Heart right ventricle (tissue), 16 donors: ENCODE data around the gene TRIM8. TPM values are rescaled to one million over a fixed set of nuclear protein-coding genes. Genes with fewer than 3 reads are reported as not detected.

ENCODE experiments used
- ATAC-seq, 8 donors: fragments of 200-7000 bp; cut with Tn5 transposase; one replicate each; pipeline ENCODE4 v1.9.1; 2020; ENCODE audit warnings: mild to moderate bottlenecking in 8 of 8, moderate library complexity in 8 of 8, moderate number of reproducible peaks in 1 of 8
- DNase-seq, 2 donors: peaks; one replicate each; pipeline ENCODE4 v3.0.0-alpha.2; 2020
- H3K27ac ChIP-seq, 10 donors: fragments of 200-600 bp; sonication (generic) in 2 of 10; one replicate each; pipeline versions ENCODE4 v1.5.0 to v1.8.0; 2020 to 2022; ENCODE audit warnings: mild to moderate bottlenecking in 3 of 10
- H3K27me3 ChIP-seq, 7 donors: fragments of 200-600 bp; one replicate each; pipeline ENCODE4 v1.8.0; 2021 to 2022; ENCODE audit warnings: mild to moderate bottlenecking in 2 of 7
- H3K36me3 ChIP-seq, 9 donors: fragments of 200-600 bp; sonication (generic) in 1 of 9; one replicate each; pipeline versions ENCODE4 v1.5.0 to v1.8.0; 2020 to 2022; ENCODE audit warnings: mild to moderate bottlenecking in 2 of 9
- H3K4me1 ChIP-seq, 9 donors: fragments of 200-600 bp; sonication (generic) in 1 of 9; one replicate each; pipeline versions ENCODE4 v1.5.0 to v1.8.0; 2020 to 2022; ENCODE audit warnings: mild to moderate bottlenecking in 4 of 9
- H3K4me3 ChIP-seq, 10 donors: fragments of 200-600 bp; sonication (generic) in 2 of 10; one replicate each; pipeline versions ENCODE4 v1.5.0 to v1.8.0; 2020 to 2022; ENCODE audit warnings: mild to moderate bottlenecking in 7 of 10, moderate library complexity in 2 of 10
- H3K9me3 ChIP-seq, 11 donors: fragments of 200-600 bp in 10 of 11; sonication (generic) in 2 of 11; one replicate each; pipeline versions ENCODE4 v1.5.0 to v1.8.0; 2013 to 2022; ENCODE audit warnings: mild to moderate bottlenecking in 2 of 11, control low read depth in 1 of 11, moderate library complexity in 1 of 11
- WGBS, 2 donors: extraction: QIAGEN DNeasy Blood & Tissue Kit; methylation state at CpG; one replicate each; pipeline ENCODE4 v1.1.7; 2013; ENCODE audit warnings: inconsistent platforms in 1 of 2; 5-methylcytosine and 5-hydroxymethylcytosine counted together
- intact Hi-C, 10 donors: fragments of 100-400 bp; cut with DNase I; formaldehyde crosslinking; loops; one replicate each; pipeline versions ENCODE4 v1.11.1 to v1.14.2; 2022
- polyA plus RNA-seq, 2 donors: library from polyadenylated mRNA; stranded (reverse); fragments of 200-250 nt; gene quantifications; one replicate each; pipeline ENCODE4 v1.2.3, GENCODE V29; 2013
- total RNA-seq, 10 donors: library from RNA; stranded (reverse); fragmentation: NEBNext Ultra II Directional in 3 of 10; extraction: Animal tissue kit (Norgen Biotek cat#: 25700) in 3 of 10; gene quantifications; one replicate each; pipeline versions ENCODE4 v1.2.1 to v1.2.4, GENCODE V29; 2021 to 2023
- TF ChIP-seq, protein P1 (sequence below), 9 donors: fragments of 200-600 bp; sonication (generic) in 2 of 9; IDR thresholded peaks; one replicate each; pipeline versions ENCODE4 v1.5.0 to v1.8.0; 2021 to 2022; ENCODE audit warnings: antibody characterized with exemption in 9 of 9, mild to moderate bottlenecking in 5 of 9, moderate library complexity in 1 of 9
- donor health status: Arrhythmogenic right ventricular cardiomyopathy.
- donor health status: ischemic (EF 13 %, LVEDD 7.1; RV severe dilation, severe dysfunction).
- donor health status: healthy with polysubstance abuse.
- donor health status: DM: no; HTN: yes; CAD: no.
- donor health status: DM: no; HTN: no; CAD: no.
- donor health status: ischemic (EF 25% LVEDD 6.9; RV normal size, moderate dysfunction).
- donor health status: ischemic (EF 25% LVEDD 5.7; RV mildly dilated, moderate dysfunction).
- donor health status: healthy.
- donor health status: DM: yes; HTN: yes; CAD: no.
- donor health status: Ischemic cardiomyopathy.
- donor health status: ischemic (EF 35%, LVEDD 5.7; RV mildly dilated, moderate dysfunction).
- donor health status: nonischemic (EF 11% LVEDD 7.7; RV severe dilation, severe dysfunction).
- donor health status: DM: yes; HTN: yes; CAD: no.
- donor health status: PGD.
- donor health status: ischemic (EF 29% LVEDD 5.4; RV normal size, mild dysfunction).
- donor health status: nonischemic (EF 23%, LVEDD 6.1; RV moderate dilation, normal function).

Gene TRIM8
- total and polyA plus RNA-seq, 12 donors = 27.9 to 147 (median 88.8) TPM

- no peaks in the 10 kb centered on the region for H3K27me3 ChIP-seq
- ATAC-seq = peak in 2 of 8 donors; percentile 0 to 2
- no peaks in the 10 kb centered on the region for H3K9me3 ChIP-seq
- intact Hi-C loops = loop anchor here in 2 of 10 donors (5.0 to 10.0 kb wide), 3 partner anchors 46 to 141 kb away; partner anchors contain the start of genes ACTR1A (in 1 of the 2), ARL3 (in 1 of the 2), SFXN2 (in 1 of the 2) and SUFU (in 1 of the 2)
- peak overlapping the region; percentile 69 to 97 (median 90) for H3K4me3 ChIP-seq
- 0 to 1% methylated on average over 43 to 45 of the region's 45 CpGs for WGBS, 2 donors
- H3K27ac ChIP-seq = peak overlapping the region; percentile 95 to 100 (median 99)
- peaks cover 0 to 4% (median 0%) of the 10 kb centered on the region in 9 donors for H3K36me3 ChIP-seq
- DNase-seq = peak; percentile 63 to 72
- H3K4me1 ChIP-seq = peaks cover 11 to 30% (median 20%) of the 10 kb centered on the region in 9 donors
- TF ChIP-seq, protein P1, sequence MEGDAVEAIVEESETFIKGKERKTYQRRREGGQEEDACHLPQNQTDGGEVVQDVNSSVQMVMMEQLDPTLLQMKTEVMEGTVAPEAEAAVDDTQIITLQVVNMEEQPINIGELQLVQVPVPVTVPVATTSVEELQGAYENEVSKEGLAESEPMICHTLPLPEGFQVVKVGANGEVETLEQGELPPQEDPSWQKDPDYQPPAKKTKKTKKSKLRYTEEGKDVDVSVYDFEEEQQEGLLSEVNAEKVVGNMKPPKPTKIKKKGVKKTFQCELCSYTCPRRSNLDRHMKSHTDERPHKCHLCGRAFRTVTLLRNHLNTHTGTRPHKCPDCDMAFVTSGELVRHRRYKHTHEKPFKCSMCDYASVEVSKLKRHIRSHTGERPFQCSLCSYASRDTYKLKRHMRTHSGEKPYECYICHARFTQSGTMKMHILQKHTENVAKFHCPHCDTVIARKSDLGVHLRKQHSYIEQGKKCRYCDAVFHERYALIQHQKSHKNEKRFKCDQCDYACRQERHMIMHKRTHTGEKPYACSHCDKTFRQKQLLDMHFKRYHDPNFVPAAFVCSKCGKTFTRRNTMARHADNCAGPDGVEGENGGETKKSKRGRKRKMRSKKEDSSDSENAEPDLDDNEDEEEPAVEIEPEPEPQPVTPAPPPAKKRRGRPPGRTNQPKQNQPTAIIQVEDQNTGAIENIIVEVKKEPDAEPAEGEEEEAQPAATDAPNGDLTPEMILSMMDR (IDR thresholded peaks at IDR 0.05) = no peak
These were observed 1.4 kb upstream of the TRIM8 start for GRCh38 chr10:102642736-102643335.

DNA sequence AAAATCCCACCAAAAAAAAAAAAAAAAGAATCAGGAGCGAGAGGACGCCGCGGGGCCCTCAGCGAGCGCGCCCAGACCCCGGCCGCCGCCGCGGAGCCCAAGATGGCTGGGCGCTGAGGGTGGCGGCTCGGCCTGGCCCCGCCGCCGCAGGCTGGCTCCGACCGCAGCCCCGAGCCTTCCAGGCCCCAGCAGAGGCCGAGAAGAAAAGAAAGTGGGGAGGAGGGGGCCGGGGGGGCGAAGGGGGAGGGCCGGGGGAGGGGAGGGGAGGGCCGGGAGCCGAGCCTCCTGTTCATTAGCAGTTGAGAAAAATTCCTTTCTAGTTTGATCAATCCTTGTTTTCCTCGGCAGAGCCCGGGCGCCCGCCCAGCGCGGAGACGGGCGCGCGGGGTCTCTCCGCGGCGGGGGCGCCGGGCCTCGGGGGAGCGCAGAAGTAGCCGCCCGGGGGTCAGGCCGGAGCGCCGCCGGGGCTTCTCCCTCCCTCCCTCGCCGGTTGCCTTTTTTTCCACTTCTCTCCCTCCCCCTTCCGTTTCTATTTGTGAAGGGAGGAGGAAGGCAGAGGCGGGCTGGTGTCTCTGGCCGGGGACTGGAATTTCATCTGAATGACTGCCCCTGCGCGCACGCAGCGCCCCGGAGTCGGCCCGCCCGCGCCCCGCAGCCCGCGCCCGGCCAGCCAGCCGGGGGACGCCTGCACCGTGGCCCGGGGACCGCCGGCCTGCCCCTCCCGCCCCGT lies 778 bp upstream of the TRIM8 start:
- Histone ChIP-seq H3K27me3 (no peaks in the 10 kb centered on the region), H3K36me3 (peaks cover 0 to 11% (median 0%) of the 10 kb centered on the region in 9 donors), H3K4me3 (peak overlapping the region; percentile 69 to 97 (median 90)), H3K27ac (peak overlapping the region; percentile 95 to 100 (median 99)), H3K4me1 (peaks cover 18 to 37% (median 27%) of the 10 kb centered on the region in 9 donors), H3K9me3 (no peaks in the 10 kb centered on the region)
- TF ChIP-seq, protein P1 (IDR thresholded peaks at IDR 0.05) = no peak
- WGBS, 2 donors = 1% methylated on average over 55 to 76 of the region's 76 CpGs
- ATAC-seq (peak in 3 of 8 donors; percentile 5 to 17 (median 12)), DNase-seq (peak; percentile 69 to 83)
- intact Hi-C loops = loop anchor here in 3 of 10 donors (2.0 to 10.0 kb wide), 5 partner anchors 46 to 141 kb away; partner anchors contain the start of genes ACTR1A (in 2 of the 3), SUFU (in 2 of the 3), ARL3 (in 1 of the 3) and SFXN2 (in 1 of the 3)

DNA sequence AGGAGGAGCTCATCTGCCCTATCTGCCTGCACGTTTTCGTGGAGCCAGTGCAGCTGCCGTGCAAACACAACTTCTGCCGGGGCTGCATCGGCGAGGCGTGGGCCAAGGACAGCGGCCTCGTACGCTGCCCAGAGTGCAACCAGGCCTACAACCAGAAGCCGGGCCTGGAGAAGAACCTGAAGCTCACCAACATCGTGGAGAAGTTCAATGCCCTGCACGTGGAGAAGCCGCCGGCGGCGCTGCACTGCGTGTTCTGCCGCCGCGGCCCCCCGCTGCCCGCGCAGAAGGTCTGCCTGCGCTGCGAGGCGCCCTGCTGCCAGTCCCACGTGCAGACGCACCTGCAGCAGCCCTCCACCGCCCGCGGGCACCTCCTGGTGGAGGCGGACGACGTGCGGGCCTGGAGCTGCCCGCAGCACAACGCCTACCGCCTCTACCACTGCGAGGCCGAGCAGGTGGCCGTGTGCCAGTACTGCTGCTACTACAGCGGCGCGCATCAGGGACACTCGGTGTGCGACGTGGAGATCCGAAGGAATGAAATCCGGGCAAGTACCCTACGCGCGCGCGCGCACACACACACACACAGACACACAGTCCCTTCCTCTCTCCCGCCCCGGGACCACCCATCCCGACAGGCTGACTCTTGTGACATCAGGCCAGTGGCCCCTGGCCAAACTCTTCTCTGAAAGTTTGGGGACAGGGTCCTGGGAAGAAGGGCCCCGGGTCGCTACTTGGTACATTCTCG lies 538 bp downstream of the TRIM8 start:
- Histone ChIP-seq H3K27me3 (no peaks in the 10 kb centered on the region), H3K4me1 (peaks cover 31 to 50% (median 40%) of the 10 kb centered on the region in 9 donors), H3K36me3 (peaks cover 0 to 17% (median 0%) of the 10 kb centered on the region in 9 donors), H3K9me3 (no peaks in the 10 kb centered on the region), H3K4me3 (peak overlapping the region; percentile 69 to 97 (median 90)), H3K27ac (peak overlapping the region; percentile 95 to 100 (median 99))
- TF ChIP-seq, protein P1 (IDR thresholded peaks at IDR 0.05) = peak; percentile 49 to 69 (median 57)
- intact Hi-C loops = loop anchor here in 5 of 10 donors (2.0 to 10.0 kb wide), 6 partner anchors 48 to 143 kb away; partner anchors contain the start of genes ARL3 (in 3 of the 5), SFXN2 (in 3 of the 5), ACTR1A (in 2 of the 5) and SUFU (in 2 of the 5)
- ATAC-seq (peak; percentile 3 to 46 (median 21)), DNase-seq (peak; percentile 86 to 88)
- 0% methylated on average over 62 of the region's 62 CpGs for WGBS, 2 donors
